GM10847 (cell line): ENCODE data around the gene ZBTB7C.

Source experiments
- POLR2A ChIP-seq: IDR thresholded peaks from 2 replicates; pipeline ENCODE4 v1.6.1; 2011; ENCODE audit not compliant: insufficient read length; ENCODE audit errors: extremely low read depth

Gene ZBTB7C

GRCh38 chr18:48166336-48166875 lies 242.8 kb downstream of the ZBTB7C start:
- no peak for TF ChIP-seq POLR2A

GRCh38 chr18:48165111-48165866 lies 243.9 kb downstream of the ZBTB7C start:
- no peak for TF ChIP-seq POLR2A

- TF ChIP-seq POLR2A = no peak
These were observed 244.5 kb downstream of the ZBTB7C start for GRCh38 chr18:48164701-48165100.

GRCh38 chr18:48164116-48164515 lies 245.1 kb downstream of the ZBTB7C start:
- no peak for TF ChIP-seq POLR2A

- no peak for TF ChIP-seq POLR2A
These were observed 245.5 kb downstream of the ZBTB7C start for GRCh38 chr18:48163738-48164115.

- no peak for TF ChIP-seq POLR2A
These were observed 246.0 kb downstream of the ZBTB7C start for GRCh38 chr18:48162956-48163737.

- TF ChIP-seq POLR2A = no peak
These were observed 247.1 kb downstream of the ZBTB7C start for GRCh38 chr18:48161911-48162698.

GRCh38 chr18:48161191-48161910 lies 247.8 kb downstream of the ZBTB7C start:
- TF ChIP-seq POLR2A = no peak

GRCh38 chr18:48160622-48161021 lies 248.6 kb downstream of the ZBTB7C start:
- no peak for TF ChIP-seq POLR2A

- no peak for TF ChIP-seq POLR2A
These were observed 249.4 kb downstream of the ZBTB7C start for GRCh38 chr18:48159816-48160215.

- TF ChIP-seq POLR2A = no peak
These were observed 250.5 kb downstream of the ZBTB7C start for GRCh38 chr18:48158721-48159120.

GRCh38 chr18:48157956-48158355 lies 251.2 kb downstream of the ZBTB7C start:
- TF ChIP-seq POLR2A = no peak

- TF ChIP-seq POLR2A = no peak
These were observed 253.3 kb downstream of the ZBTB7C start for GRCh38 chr18:48155856-48156255.

GRCh38 chr18:48154828-48155227 lies 254.4 kb downstream of the ZBTB7C start:
- no peak for TF ChIP-seq POLR2A
